Trophoblast cell (in vitro differentiated cells and primary cell): ENCODE results near the gene WNT3.

Experiments used
- DNase-seq, 2 donors: peaks; one replicate each; pipeline ENCODE4 v3.0.0-alpha.2; 2016
- H2AFZ ChIP-seq: 2 replicates; pipeline ENCODE4 v1.6.1; 2013; ENCODE audit warnings: low read length, moderate library complexity, mild to moderate bottlenecking; ENCODE audit not compliant: insufficient read depth, poor library complexity
- H2AK5ac ChIP-seq: 2 replicates; pipeline ENCODE4 v1.6.1; 2013; ENCODE audit warnings: mild to moderate bottlenecking, low read length
- H2BK120ac ChIP-seq: 2 replicates; pipeline ENCODE4 v1.6.1; 2013; ENCODE audit warnings: low read length, mild to moderate bottlenecking, moderate library complexity; ENCODE audit not compliant: insufficient read depth, poor library complexity
- H2BK12ac ChIP-seq: 2 replicates; pipeline ENCODE4 v1.6.1; 2013; ENCODE audit warnings: mild to moderate bottlenecking, low read length, moderate library complexity
- H2BK5ac ChIP-seq: 2 replicates; pipeline ENCODE4 v1.6.1; 2013; ENCODE audit warnings: low read length, low read depth, moderate library complexity, mild to moderate bottlenecking; ENCODE audit not compliant: poor library complexity
- H3K14ac ChIP-seq: 2 replicates; pipeline ENCODE4 v1.6.1; 2013; ENCODE audit warnings: mild to moderate bottlenecking, low read length
- H3K18ac ChIP-seq: 2 replicates; pipeline ENCODE4 v1.6.1; 2013; ENCODE audit warnings: mild to moderate bottlenecking, low read length
- H3K23ac ChIP-seq: 2 replicates; pipeline ENCODE4 v1.6.1; 2013; ENCODE audit warnings: low read length
- H3K27ac ChIP-seq: 2 replicates; pipeline ENCODE4 v1.5.1; 2013; ENCODE audit warnings: low read depth, mild to moderate bottlenecking, inconsistent platforms, low read length, moderate library complexity
- H3K27me3 ChIP-seq: 2 replicates; pipeline ENCODE4 v1.6.1; 2013; ENCODE audit warnings: inconsistent platforms, mild to moderate bottlenecking, low read length, moderate library complexity; ENCODE audit not compliant: insufficient read depth
- H3K36me3 ChIP-seq, 2 experiments: 1 replicate in 1 of 2; 2 replicates in 1 of 2; pipeline ENCODE4 v1.6.1; 2013; ENCODE audit warnings: low read length in 2 of 2, mild to moderate bottlenecking in 2 of 2, moderate library complexity in 1 of 2; ENCODE audit not compliant: insufficient read depth in 2 of 2, control insufficient read depth in 1 of 2
- H3K4ac ChIP-seq: 2 replicates; pipeline ENCODE4 v1.6.1; 2013; ENCODE audit warnings: low read depth, mild to moderate bottlenecking, low read length, moderate library complexity
- H3K4me1 ChIP-seq, 2 experiments: 1 replicate in 1 of 2; 2 replicates in 1 of 2; pipeline ENCODE4 v1.6.1; 2013; ENCODE audit warnings: low read length in 2 of 2, mild to moderate bottlenecking in 2 of 2, moderate library complexity in 1 of 2; ENCODE audit not compliant: insufficient read depth in 2 of 2, control insufficient read depth in 1 of 2
- H3K4me2 ChIP-seq: 2 replicates; pipeline ENCODE4 v1.6.1; 2013; ENCODE audit warnings: inconsistent platforms, mild to moderate bottlenecking, low read length, moderate library complexity
- H3K4me3 ChIP-seq: 2 replicates; pipeline ENCODE4 v1.5.1; 2013; ENCODE audit warnings: mild to moderate bottlenecking, low read depth, low read length, inconsistent platforms
- H3K79me1 ChIP-seq: one replicate; pipeline ENCODE4 v1.6.1; 2013; ENCODE audit warnings: low read length
- H3K79me2 ChIP-seq: 2 replicates; pipeline ENCODE4 v1.6.1; 2013; ENCODE audit warnings: low read length, mild to moderate bottlenecking; ENCODE audit not compliant: control insufficient read depth, insufficient read depth, poor library complexity
- H3K9ac ChIP-seq: 2 replicates; pipeline ENCODE4 v1.6.1; 2013; ENCODE audit warnings: mild to moderate bottlenecking, low read length
- H3K9me3 ChIP-seq: 2 replicates; pipeline ENCODE4 v1.6.1; 2013; ENCODE audit warnings: low read depth, mild to moderate bottlenecking, control low read depth, inconsistent platforms, low read length; ENCODE audit not compliant: insufficient read depth
- H4K12ac ChIP-seq: 2 replicates; pipeline ENCODE4 v1.6.1; 2013; ENCODE audit warnings: low read depth, mild to moderate bottlenecking, low read length, moderate library complexity
- H4K8ac ChIP-seq: 2 replicates; pipeline ENCODE4 v1.6.1; 2013; ENCODE audit warnings: low read depth, mild to moderate bottlenecking, low read length, moderate library complexity
- H4K91ac ChIP-seq: one replicate; pipeline ENCODE4 v1.6.1; 2013; ENCODE audit warnings: low read depth, mild to moderate bottlenecking, low read length, moderate library complexity
- WGBS: extraction: QIAGEN DNeasy Blood & Tissue Kit; methylation state at CpG from one replicate; pipeline ENCODE4 v1.1.7; 2013; ENCODE audit warnings: missing lambda C conversion rate; ENCODE audit not compliant: insufficient read length, insufficient coverage; ENCODE audit errors: extremely low coverage; 5-methylcytosine and 5-hydroxymethylcytosine counted together

The WNT3 gene

GRCh38 chr17:46780003-46780373 is 38.5 kb downstream of the WNT3 start:
- no peak overlapping the region for H2BK12ac ChIP-seq
- no peak overlapping the region for H4K12ac ChIP-seq
- H3K23ac ChIP-seq = no peak overlapping the region
- no peak for DNase-seq
- H3K4me1 ChIP-seq = peaks cover under 1 to 3% of the 10 kb centered on the region in 2 experiments
- no peaks in the 10 kb centered on the region for H3K79me2 ChIP-seq
- no peak overlapping the region for H2AK5ac ChIP-seq
- no CpG with 5 or more reads among the region's 5 CpGs for WGBS
- H2BK5ac ChIP-seq = no peak overlapping the region
- no peak overlapping the region for H3K18ac ChIP-seq
- H3K4me2 ChIP-seq = no peak overlapping the region
- H3K4me3 ChIP-seq = no peak overlapping the region
- H3K36me3 ChIP-seq = no peaks in the 10 kb centered on the region
- H3K27ac ChIP-seq = no peak overlapping the region
- peaks cover 2% of the 10 kb centered on the region for H3K79me1 ChIP-seq
- no peak overlapping the region for H2BK120ac ChIP-seq
- no peak overlapping the region for H4K8ac ChIP-seq
- no peak overlapping the region for H3K9ac ChIP-seq
- peaks cover 3% of the 10 kb centered on the region for H3K9me3 ChIP-seq
- H3K4ac ChIP-seq = no peak overlapping the region
- H3K14ac ChIP-seq = no peak overlapping the region
- H4K91ac ChIP-seq = no peak overlapping the region
- H2AFZ ChIP-seq = no peak overlapping the region
- H3K27me3 ChIP-seq = no peaks in the 10 kb centered on the region

GRCh38 chr17:46777943-46778915 is 40.3 kb downstream of the WNT3 start:
- Histone ChIP-seq H4K12ac (no peak overlapping the region), H3K4me2 (no peak overlapping the region), H3K27me3 (no peaks in the 10 kb centered on the region), H3K4me1 (peaks cover 1 to 3% of the 10 kb centered on the region in 2 experiments), H3K36me3 (no peaks in the 10 kb centered on the region), H3K79me2 (no peaks in the 10 kb centered on the region), H2AK5ac (no peak overlapping the region), H2AFZ (no peak overlapping the region), H3K9ac (no peak overlapping the region), H3K9me3 (peaks cover 3% of the 10 kb centered on the region), H4K91ac (no peak overlapping the region), H3K14ac (no peak overlapping the region), H3K4ac (no peak overlapping the region), H2BK5ac (no peak overlapping the region), H3K4me3 (no peak overlapping the region), H2BK120ac (no peak overlapping the region), H3K79me1 (peaks cover 2% of the 10 kb centered on the region), H3K18ac (no peak overlapping the region), H3K27ac (no peak overlapping the region), H2BK12ac (no peak overlapping the region), H3K23ac (no peak overlapping the region), H4K8ac (no peak overlapping the region)
- no CpG with 5 or more reads among the region's 23 CpGs for WGBS
- no peak for DNase-seq

GRCh38 chr17:46776298-46777005 is 42.0 kb downstream of the WNT3 start:
- Histone ChIP-seq H2AFZ (no peak overlapping the region), H2BK5ac (no peak overlapping the region), H3K79me2 (no peaks in the 10 kb centered on the region), H3K4ac (no peak overlapping the region), H3K79me1 (peaks cover 4% of the 10 kb centered on the region), H3K4me3 (peak overlapping the region; percentile 8), H3K36me3 (no peaks in the 10 kb centered on the region), H4K12ac (no peak overlapping the region), H3K27me3 (no peaks in the 10 kb centered on the region), H4K91ac (no peak overlapping the region), H2BK120ac (no peak overlapping the region), H3K9ac (no peak overlapping the region), H4K8ac (no peak overlapping the region), H3K14ac (no peak overlapping the region), H2BK12ac (no peak overlapping the region), H3K23ac (no peak overlapping the region), H3K9me3 (peaks cover 3% of the 10 kb centered on the region), H3K4me1 (peaks cover 7 to 10% of the 10 kb centered on the region in 2 experiments), H3K4me2 (no peak overlapping the region), H2AK5ac (no peak overlapping the region), H3K27ac (no peak overlapping the region), H3K18ac (no peak overlapping the region)
- no peak for DNase-seq
- no CpG with 5 or more reads among the region's 12 CpGs for WGBS

DNA sequence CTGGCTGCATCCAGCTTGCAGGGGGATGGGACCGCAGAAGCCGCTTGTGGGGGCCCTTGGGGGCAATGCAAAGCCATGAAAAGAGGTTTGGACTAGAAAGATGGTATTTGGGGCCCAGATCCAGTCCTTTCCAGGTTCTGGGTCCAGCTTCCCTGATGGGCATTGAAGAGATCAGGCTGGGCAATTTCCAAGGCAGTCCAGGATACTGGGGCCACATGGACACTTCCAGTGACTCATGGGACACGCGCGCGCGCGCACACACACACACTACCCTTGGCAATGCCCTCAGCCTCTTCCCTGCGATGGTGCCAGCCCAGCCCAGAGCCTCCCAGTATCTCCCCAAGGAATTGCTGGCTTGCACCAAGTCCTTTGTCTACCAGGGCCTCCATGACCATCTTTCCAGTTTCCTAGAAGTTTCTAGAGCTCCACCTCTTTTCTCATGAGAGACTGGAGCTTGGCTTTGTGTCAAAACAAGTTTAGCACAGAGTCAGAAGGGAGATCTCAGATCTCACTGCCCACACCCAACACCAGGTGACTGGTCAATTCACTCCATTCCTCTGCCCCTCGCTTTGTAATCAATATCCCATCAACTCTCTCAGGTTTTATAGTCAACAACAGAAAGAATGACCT is 44.3 kb downstream of the WNT3 start:
- DNase-seq = no peak
- H2BK12ac ChIP-seq = no peak overlapping the region
- peaks cover 3% of the 10 kb centered on the region for H3K9me3 ChIP-seq
- no peak overlapping the region for H3K9ac ChIP-seq
- H3K4ac ChIP-seq = no peak overlapping the region
- no peak overlapping the region for H3K23ac ChIP-seq
- no peaks in the 10 kb centered on the region for H3K27me3 ChIP-seq
- H3K79me2 ChIP-seq = peaks cover 2% of the 10 kb centered on the region
- no CpG with 5 or more reads among the region's 10 CpGs for WGBS
- H3K4me1 ChIP-seq = peaks cover 17 to 18% of the 10 kb centered on the region in 2 experiments
- peaks cover 9% of the 10 kb centered on the region for H3K79me1 ChIP-seq
- no peak overlapping the region for H3K27ac ChIP-seq
- H3K18ac ChIP-seq = no peak overlapping the region
- no peak overlapping the region for H3K14ac ChIP-seq
- no peak overlapping the region for H4K8ac ChIP-seq
- no peaks in the 10 kb centered on the region for H3K36me3 ChIP-seq
- no peak overlapping the region for H2AFZ ChIP-seq
- H2AK5ac ChIP-seq = no peak overlapping the region
- H4K12ac ChIP-seq = no peak overlapping the region
- H2BK5ac ChIP-seq = no peak overlapping the region
- H4K91ac ChIP-seq = no peak overlapping the region
- no peak overlapping the region for H3K4me2 ChIP-seq
- no peak overlapping the region for H2BK120ac ChIP-seq
- no peak overlapping the region for H3K4me3 ChIP-seq
